ENCODE data around the gene RANBP17.
"Not testable (repeated sequence)": the region's sequence is repeated elsewhere in the genome, so short reads cannot be mapped to it uniquely, and the experiment has no call there.

Gene RANBP17

GRCh38 chr5:171162165-171162564 lies 300.3 kb downstream of the RANBP17 start:
- DNase-seq = no peak

- DNase-seq = peak; percentile 50
Measured at GRCh38 chr5:171162596-171162995, 300.8 kb downstream of the RANBP17 start.

- DNase-seq = no peak
Measured at GRCh38 chr5:171166766-171167165, 304.9 kb downstream of the RANBP17 start.

- no peak for DNase-seq
Measured at GRCh38 chr5:171168171-171168570, 306.4 kb downstream of the RANBP17 start.

- DNase-seq = not testable (repeated sequence)
Measured at GRCh38 chr5:171174960-171175359, 313.1 kb downstream of the RANBP17 start.

- no peak for DNase-seq
Measured at GRCh38 chr5:171175746-171176145, 313.9 kb downstream of the RANBP17 start.

GRCh38 chr5:171178190-171178589 lies 316.4 kb downstream of the RANBP17 start:
- not testable (repeated sequence) for DNase-seq

- no peak for DNase-seq
Measured at GRCh38 chr5:171188016-171188415, 326.2 kb downstream of the RANBP17 start.

- DNase-seq = no peak
Measured at GRCh38 chr5:171189442-171189841, 327.6 kb downstream of the RANBP17 start.

GRCh38 chr5:171192111-171192510 lies 330.3 kb downstream of the RANBP17 start:
- DNase-seq = no peak

GRCh38 chr5:171201310-171201709 lies 339.5 kb downstream of the RANBP17 start:
- no peak for DNase-seq

- no peak for DNase-seq
Measured at GRCh38 chr5:171205375-171205774, 343.6 kb downstream of the RANBP17 start.

GRCh38 chr5:171207256-171207847 lies 345.5 kb downstream of the RANBP17 start:
- DNase-seq = peak; percentile 62

- DNase-seq = no peak
Measured at GRCh38 chr5:171221916-171222315, 360.1 kb downstream of the RANBP17 start.

GRCh38 chr5:171223927-171224326 lies 362.1 kb downstream of the RANBP17 start:
- DNase-seq = no peak

- no peak for DNase-seq
Measured at GRCh38 chr5:171226096-171226754, 364.4 kb downstream of the RANBP17 start.

- no peak for DNase-seq
Measured at GRCh38 chr5:171226864-171227263, 365.0 kb downstream of the RANBP17 start.

GRCh38 chr5:171236651-171237050 lies 374.8 kb downstream of the RANBP17 start:
- no peak for DNase-seq

GRCh38 chr5:171242521-171242920 lies 380.7 kb downstream of the RANBP17 start:
- DNase-seq = peak; percentile 2

GRCh38 chr5:171246231-171246630 lies 384.4 kb downstream of the RANBP17 start:
- no peak for DNase-seq

GRCh38 chr5:171249460-171249859 lies 387.6 kb downstream of the RANBP17 start:
- no peak for DNase-seq

- DNase-seq = no peak
Measured at GRCh38 chr5:171250738-171251137, 388.9 kb downstream of the RANBP17 start.

- DNase-seq = no peak
Measured at GRCh38 chr5:171251519-171251918, 389.7 kb downstream of the RANBP17 start.

GRCh38 chr5:171252674-171253073 lies 390.9 kb downstream of the RANBP17 start:
- no peak for DNase-seq

All from EL (cell line).